ENCODE measurements around the gene SERPINA1.
"Not testable (repeated sequence)": the region's sequence is repeated elsewhere in the genome, so short reads cannot be mapped to it uniquely, and the experiment has no call there.

The SERPINA1 gene

DNA sequence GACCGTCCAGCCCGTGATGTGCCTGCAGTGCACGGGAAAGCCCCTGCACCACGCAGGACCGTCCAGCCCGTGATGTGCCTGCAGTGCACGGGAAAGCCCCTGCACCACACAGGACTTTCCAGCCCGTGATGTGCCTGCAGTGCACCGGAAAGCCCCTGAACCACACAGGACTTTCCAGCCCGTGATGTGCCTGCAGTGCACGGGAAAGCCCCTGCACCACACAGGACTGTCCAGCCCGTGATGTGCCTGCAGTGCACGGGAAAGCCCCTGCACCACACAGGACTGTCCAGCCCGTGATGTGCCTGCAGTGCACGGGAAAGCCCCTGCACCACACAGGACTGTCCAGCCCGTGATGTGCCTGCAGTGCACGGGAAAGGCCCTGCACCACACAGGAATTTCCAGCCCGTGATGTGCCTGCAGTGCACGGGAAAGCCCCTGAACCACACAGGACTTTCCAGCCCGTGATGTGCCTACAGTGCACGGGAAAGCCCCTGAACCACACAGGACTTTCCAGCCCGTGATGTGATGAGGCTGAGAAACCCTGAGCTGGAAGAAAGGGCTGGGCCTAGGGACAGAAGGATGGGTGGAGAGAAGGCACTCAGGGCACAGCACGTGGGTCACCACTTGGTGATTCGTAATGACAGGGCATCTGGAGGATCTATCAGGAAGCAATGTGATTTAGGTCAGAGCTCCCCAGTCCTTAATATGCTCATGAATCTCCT is 42.2 kb downstream of the SERPINA1 start:
- not testable (repeated sequence) for DNase-seq (ENCODE audit: low read depth)

DNA sequence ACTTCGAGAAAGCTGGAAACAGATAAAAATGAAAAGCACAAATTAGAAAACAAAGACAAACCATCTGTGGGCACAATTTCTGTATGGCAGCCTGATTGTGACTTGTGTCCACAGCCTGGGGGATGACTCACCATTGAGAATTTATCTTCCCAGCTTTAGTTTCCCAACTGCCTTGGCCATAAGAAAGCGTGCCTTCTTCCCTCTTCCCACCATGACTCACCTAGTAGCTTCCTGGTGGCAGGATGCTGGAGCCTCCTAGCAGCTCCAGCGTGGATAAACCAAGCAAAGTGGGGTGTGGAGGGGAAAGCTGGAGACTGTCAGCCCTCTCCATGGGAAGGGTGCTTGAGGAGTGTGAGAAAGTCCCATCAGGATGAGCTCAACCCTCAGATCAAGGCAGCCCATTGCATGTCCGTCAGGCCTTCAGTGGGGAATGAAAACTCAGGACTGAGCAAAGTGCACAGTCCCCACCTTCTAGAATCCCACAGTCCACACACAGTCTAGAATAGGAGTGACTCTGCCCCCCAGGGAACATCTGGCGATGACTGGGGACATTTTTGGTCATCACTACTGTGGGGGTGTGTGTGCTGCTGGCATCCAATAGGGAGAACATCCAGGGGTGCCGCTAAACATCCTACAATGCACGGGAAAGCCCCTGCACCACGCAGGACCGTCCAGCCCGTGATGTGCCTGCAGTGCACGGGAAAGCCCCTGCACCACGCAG is 42.9 kb downstream of the SERPINA1 start:
- DNase-seq (ENCODE audit: low read depth) = no peak

DNA sequence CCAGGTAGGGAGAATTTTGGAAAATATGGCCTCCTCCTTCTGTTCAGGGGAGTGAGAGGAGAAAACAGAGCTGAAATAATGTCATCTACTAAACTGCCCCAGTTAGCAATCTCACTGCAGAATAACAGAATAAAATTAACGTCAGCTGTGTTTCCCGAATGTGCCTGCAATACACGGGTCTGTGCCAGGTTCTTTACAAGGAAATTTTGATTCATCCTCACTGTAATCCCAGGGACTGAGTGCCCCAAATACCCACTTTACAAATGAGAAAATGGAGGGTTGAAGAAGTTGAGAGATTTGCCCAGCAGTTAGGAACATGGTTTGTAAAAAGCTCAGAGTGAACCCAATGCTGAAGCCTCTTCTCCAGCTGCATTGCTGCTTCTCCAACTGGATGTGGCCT is 44.0 kb downstream of the SERPINA1 start:
- no peak for DNase-seq (ENCODE audit: low read depth)

- no peak for DNase-seq (ENCODE audit: low read depth)
Observed at GRCh38 chr14:94343238-94344005, 45.0 kb downstream of the SERPINA1 start.

- DNase-seq (ENCODE audit: low read depth) = no peak
Observed at GRCh38 chr14:94342334-94342934, 46.0 kb downstream of the SERPINA1 start.

DNA sequence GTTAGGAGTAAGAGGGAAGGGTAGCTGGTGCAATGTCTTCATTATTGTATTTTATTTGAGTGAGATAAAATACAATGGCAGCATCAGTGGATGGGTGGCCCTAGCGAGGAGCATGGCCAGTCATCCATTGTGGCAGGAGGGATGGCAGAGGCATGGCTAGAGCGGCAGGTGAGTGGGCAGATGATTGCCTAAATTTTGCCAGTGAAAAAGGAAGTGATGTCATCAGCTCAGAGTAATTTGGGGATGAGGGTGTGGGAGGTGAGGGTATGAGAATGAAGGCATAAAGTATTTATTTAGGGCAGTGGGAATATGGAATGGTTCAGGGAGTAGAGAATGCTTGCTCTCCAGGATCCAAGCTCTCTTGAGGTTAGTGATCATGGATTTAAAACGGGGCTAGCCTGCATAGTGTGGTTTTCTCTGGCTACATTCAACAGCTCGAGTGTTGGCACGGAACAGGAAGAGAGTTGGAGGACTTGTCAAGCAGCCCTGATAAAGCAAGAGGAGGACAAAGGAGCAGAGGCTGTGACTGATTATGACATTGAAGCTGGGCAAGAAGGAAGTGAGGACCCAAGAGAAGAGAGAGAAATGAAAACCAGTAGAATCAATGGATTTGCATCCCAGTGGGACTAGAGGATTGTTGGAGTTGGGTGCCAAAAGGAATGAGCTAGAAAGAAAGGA is 46.6 kb downstream of the SERPINA1 start:
- DNase-seq (ENCODE audit: low read depth) = no peak

DNA sequence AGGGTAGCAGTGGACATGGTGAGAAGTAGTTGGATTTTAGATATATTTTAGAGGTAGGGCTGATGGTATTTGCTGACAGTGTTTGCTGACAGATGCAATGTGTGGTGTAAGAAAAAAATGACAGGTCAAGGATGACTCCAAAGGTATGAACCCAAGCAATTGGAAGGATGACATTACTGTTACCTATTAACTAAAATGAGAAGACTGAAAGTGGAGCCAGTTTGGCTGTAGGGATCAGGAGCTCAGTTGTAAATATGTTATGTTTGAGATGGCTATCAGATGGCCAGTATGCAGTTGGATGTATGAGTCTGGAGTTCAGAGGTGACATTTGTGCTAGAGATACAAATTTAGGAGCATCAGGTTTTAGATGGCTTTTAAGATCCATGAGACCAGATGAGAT is 47.9 kb downstream of the SERPINA1 start:
- no peak for DNase-seq (ENCODE audit: low read depth)

- no peak for DNase-seq (ENCODE audit: low read depth)
Observed at GRCh38 chr14:94338023-94338422, 50.4 kb downstream of the SERPINA1 start.

GRCh38 chr14:94337274-94337673 is 51.1 kb downstream of the SERPINA1 start:
- no peak for DNase-seq (ENCODE audit: low read depth)

GRCh38 chr14:94334872-94335271 is 53.5 kb downstream of the SERPINA1 start:
- DNase-seq (ENCODE audit: low read depth) = no peak

DNA sequence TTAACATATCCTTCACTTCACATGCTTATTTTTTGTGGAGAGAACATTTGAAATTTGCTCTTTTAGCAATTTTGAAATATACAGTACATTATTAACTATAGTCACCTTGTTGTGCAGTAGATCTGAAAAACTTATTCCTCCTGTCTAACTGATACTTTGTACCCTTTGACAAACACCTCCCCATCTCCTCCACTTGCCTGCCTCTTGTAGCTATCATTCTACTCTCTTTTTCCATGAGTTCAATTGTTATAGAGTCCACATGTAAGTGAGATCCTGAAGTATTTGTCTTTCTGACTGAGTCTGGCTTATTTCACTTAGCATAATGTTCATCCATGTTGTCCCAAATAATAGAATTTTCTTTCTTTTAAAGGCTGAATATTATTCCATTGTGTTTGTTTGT is 55.8 kb downstream of the SERPINA1 start:
- no peak for DNase-seq (ENCODE audit: low read depth)

GRCh38 chr14:94332063-94332583 is 56.3 kb downstream of the SERPINA1 start:
- DNase-seq (ENCODE audit: low read depth) = no peak

GRCh38 chr14:94331462-94331861 is 56.9 kb downstream of the SERPINA1 start:
- DNase-seq (ENCODE audit: low read depth) = no peak

DNA sequence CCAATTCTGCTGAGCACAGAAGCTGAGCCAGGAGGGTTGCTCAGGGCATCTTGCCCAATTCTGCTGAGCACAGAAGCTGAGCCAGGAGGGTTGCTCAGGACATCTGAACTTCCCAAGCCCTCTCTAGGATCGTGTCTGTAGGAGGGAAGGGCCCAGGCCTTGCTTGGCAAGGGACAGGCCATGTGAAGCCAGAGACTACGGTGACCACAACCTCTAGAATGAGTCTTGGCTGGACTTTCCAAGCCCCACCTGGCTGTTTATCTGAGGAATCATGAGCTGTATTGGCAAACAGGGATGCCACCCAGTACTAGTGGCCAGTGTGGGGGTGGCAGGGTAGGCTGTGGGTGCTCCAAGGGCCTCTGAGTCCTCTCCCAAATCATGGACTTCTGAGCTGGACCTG is 57.5 kb downstream of the SERPINA1 start:
- no peak for DNase-seq (ENCODE audit: low read depth)

- no peak for DNase-seq (ENCODE audit: low read depth)
Observed at GRCh38 chr14:94330432-94330831, 58.0 kb downstream of the SERPINA1 start.

GRCh38 chr14:94329857-94330256 is 58.5 kb downstream of the SERPINA1 start:
- no peak for DNase-seq (ENCODE audit: low read depth)

DNA sequence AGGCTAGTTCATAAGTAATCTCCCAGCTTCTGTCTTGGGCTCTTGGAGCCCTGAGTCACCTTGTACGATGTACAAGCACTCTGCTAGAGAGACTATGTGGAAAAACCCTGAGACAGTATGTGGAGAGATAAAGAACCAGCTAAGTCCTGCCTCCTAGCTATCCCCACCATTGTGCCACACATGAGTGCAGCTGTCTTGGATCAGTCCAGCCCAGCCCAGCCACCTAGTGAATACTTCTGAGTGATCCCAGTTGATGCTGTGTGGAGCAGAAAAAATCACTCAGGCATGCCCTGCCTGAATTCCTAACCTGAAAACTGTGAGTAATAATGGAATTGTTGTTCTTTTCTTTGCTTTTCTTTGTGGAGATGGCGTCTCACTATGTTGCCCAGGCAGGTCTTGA is 60.2 kb downstream of the SERPINA1 start:
- no peak for DNase-seq (ENCODE audit: low read depth)

Measured in CMK (cell line).